GM18861 (cell line): ENCODE measurements around the gene FSTL3.
"Not testable (repeated sequence)": the region's sequence is repeated elsewhere in the genome, so short reads cannot be mapped to it uniquely, and the experiment has no call there.

Experiments
- ATAC-seq: cut with Tn5 transposase; IDR thresholded peaks from one replicate; pipeline ENCODE4 v1.9.1; 2021; ENCODE audit not compliant: unreplicated experiment

Gene FSTL3

GRCh38 chr19:681029-682019 lies 5.1 kb downstream of the FSTL3 start:
- no peak for ATAC-seq

DNA sequence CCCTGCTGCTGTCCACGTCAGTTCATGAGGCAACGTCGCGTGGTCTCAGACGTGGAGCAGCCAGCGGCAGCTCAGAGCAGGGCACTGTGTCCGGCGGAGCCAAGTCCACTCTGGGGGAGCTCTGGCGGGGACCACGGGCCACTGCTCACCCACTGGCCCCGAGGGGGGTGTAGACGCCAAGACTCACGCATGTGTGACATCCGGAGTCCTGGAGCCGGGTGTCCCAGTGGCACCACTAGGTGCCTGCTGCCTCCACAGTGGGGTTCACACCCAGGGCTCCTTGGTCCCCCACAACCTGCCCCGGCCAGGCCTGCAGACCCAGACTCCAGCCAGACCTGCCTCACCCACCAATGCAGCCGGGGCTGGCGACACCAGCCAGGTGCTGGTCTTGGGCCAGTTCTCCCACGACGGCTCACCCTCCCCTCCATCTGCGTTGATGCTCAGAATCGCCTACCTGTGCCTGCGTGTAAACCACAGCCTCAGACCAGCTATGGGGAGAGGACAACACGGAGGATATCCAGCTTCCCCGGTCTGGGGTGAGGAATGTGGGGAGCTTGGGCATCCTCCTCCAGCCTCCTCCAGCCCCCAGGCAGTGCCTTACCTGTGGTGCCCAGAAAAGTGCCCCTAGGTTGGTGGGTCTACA lies 6.6 kb downstream of the FSTL3 start:
- ATAC-seq = no peak

- ATAC-seq = no peak
These were observed 9.3 kb downstream of the FSTL3 start for GRCh38 chr19:685454-685931.

DNA sequence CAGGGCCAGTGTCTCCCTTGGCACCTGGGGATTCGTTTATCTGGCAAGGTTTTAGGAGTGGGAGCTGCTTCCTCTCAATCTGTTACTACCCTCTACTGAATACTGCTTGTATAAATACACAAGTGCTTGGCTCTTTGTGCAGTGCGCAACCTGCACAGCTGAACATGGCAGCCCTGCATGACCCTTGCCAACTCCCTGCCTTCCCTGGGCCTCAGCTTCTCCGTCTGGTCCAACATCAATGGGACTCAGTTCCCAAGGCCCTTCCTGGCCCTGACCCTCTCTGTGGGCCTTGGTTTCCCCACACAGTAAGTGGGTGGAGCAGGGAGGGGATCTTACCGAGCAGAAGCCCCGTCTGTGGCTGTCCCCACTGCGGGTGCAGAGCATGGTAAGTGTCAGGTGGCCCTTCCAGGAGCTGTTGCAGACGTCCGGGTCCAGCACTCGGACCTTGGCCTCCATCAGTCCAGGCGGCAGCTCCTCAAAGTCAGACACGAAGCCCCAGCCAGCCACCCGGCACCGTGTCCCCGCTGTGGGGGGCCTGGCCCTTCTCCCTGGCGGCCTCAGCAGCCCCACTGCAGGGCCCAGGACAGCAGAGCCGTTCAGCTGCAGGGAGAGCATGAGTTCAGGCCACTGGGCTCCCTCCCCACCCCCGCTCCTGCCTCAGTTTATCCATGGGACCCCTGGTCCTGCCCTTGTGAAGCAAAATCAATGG lies 10.6 kb downstream of the FSTL3 start:
- ATAC-seq = no peak

DNA sequence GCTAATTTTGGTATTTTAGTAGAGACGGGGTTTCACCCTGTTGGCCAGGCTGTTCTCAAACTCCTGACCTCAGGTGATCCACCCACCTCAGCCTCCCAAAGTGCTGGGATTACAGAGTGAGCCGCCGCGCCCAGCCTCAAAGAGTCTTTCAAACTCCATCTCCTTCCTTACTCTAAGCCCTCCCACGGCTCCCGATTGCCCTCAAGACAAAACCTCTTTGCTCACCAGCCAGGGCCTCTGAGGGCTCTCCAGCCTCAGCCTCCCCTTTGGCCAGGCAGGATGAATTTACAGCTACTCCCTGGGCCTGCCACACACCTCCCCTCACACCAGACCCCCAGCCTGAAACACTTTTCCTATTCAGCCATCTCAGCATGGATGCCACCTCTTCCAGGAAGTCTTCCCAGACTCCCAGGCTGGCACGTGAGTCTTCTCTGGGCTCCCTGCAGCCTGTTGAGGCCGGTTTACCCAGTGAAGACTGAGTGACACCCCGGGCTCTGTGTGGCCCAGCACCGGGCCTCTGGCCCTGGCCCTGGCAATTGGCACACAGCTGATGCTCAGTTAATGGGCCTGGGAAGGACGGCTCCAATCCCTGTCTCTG lies 11.5 kb downstream of the FSTL3 start:
- ATAC-seq = no peak

- ATAC-seq = no peak
These were observed 12.0 kb downstream of the FSTL3 start for GRCh38 chr19:688214-688613.

GRCh38 chr19:688992-689391 lies 12.8 kb downstream of the FSTL3 start:
- no peak for ATAC-seq

- no peak for ATAC-seq
These were observed 14.0 kb downstream of the FSTL3 start for GRCh38 chr19:690203-690602.

- no peak for ATAC-seq
These were observed 18.5 kb downstream of the FSTL3 start for GRCh38 chr19:694481-695351.

- no peak for ATAC-seq
These were observed 19.3 kb downstream of the FSTL3 start, which contains the start of gene PRSS57 for GRCh38 chr19:695352-695949. PRSS57 (minus strand) TSS chr19:695452; CDS start chr19:695430, 22 bp downstream.

DNA sequence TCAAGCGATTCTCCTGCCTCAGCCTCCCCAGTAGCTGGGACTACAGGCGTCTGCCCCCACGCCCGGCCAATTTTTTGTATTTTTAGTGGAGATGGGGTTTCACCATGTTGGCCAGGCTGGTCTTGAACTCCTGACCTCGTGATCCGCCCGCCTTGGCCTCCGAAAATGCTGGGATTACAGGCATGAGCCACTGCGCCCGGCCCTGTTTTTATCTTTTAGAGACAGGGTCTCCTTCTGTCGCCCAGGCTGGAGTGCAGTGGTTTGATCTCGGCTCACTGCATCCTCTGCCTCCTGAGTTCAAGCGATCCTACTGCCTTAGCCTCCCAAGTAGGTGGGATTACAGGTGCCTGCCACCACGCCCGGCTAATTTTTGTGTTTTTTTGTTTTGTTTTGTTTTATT lies 22.3 kb downstream of the FSTL3 start:
- ATAC-seq = not testable (repeated sequence)

- not testable (repeated sequence) for ATAC-seq
These were observed 23.7 kb downstream of the FSTL3 start for GRCh38 chr19:699885-700284.

GRCh38 chr19:702847-703246 lies 26.7 kb downstream of the FSTL3 start:
- ATAC-seq = not testable (repeated sequence)

- no peak for ATAC-seq
These were observed 27.1 kb downstream of the FSTL3 start for GRCh38 chr19:703329-703650.

DNA sequence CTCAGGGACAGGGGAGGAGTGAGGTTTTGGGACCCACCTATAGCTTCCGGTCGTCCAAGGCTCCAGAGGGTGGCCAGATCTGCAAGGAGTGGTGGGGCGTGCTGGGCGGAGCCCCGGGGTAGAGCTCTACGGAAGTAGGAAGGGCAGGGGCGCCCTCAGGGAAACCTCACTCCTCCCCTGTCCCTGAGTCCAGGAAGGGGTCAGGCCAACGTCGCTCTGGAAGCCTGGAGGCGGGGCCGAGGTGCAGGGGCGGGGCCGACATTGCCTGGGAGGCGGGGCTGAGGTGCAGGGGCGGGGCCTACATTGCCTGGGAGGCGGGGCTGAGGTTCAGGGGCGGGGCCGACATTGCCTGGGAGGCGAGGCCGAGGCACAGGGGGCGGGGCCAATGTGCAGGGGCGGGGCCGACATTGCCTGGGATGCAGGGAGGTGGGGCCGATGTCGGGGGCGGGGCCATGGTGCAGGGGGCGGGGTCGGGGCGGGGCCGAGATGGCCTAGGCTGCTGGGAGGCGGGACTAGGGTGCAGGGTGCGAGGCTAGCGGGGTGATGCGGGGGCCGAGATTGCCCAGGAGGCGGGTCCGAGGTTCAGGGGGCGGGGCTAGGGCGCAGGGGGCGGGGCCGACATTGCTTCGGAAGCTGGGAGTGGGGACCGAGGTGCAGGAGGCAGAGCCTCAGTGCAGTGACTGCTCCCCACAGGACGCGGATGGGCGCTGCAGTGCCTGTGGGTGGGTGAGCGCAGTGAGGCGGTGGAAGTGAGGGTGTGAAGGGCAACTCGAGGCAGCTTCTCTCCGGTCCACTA lies 27.7 kb downstream of the FSTL3 start:
- ATAC-seq = no peak

DNA sequence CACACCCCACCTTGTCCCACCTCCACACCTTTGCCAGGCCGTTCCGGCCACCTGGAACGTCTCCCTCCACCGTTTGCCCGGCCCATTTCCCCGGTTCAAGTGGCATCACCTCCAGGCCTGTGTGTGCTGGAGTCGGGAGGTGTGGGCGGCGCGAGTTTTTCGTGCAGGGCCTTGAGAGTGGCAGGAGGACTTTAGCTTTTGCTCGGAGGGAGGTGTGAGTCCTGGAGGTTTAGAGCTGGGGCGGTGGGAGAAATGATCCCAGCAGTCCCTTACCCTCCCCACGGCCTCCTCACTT lies 28.2 kb downstream of the FSTL3 start:
- no peak for ATAC-seq

- ATAC-seq = no peak
These were observed 32.3 kb downstream of the FSTL3 start, which contains the start of gene PALM for GRCh38 chr19:708154-709143. PALM (plus strand) TSS chr19:708935; CDS start chr19:709147, 212 bp downstream.
